SK-N-SH treated with all-trans-retinoic acid at 6 μM for 48 hours (cell line): ENCODE measurements around the gene IL36RN.

ENCODE experiments used
- ATAC-seq: fragments of 200-7000 bp; cut with Tn5 transposase; 3 replicates; pipeline ENCODE4 v1.9.1; 2020; ENCODE audit warnings: mild to moderate bottlenecking, moderate library complexity
- ARNTL ChIP-seq: fragments of 450-650 bp; formaldehyde crosslinking; IDR thresholded peaks from 2 replicates; pipeline ENCODE4 v1.5.0; 2020; ENCODE audit warnings: low read depth, mild to moderate bottlenecking, moderate library complexity, borderline replicate concordance
- CSDC2 ChIP-seq: fragments of 250-450 bp; sonication (Bioruptor Pico); IDR thresholded peaks from 2 replicates; pipeline ENCODE4 v1.5.0; 2020; ENCODE audit warnings: mild to moderate bottlenecking, moderate library complexity
- ESRRG ChIP-seq: fragments of 250-450 bp; sonication (Bioruptor Pico); IDR thresholded peaks from 2 replicates; pipeline ENCODE4 v1.6.1; 2021; ENCODE audit warnings: mild to moderate bottlenecking
- GLIS3 ChIP-seq: fragments of 250-450 bp; sonication (Bioruptor Pico); IDR thresholded peaks from 2 replicates; pipeline ENCODE4 v1.5.0; 2020; ENCODE audit warnings: mild to moderate bottlenecking, moderate library complexity
- ISL1 ChIP-seq: fragments of 250-450 bp; sonication (Bioruptor Pico); IDR thresholded peaks from 2 replicates; pipeline ENCODE4 v2.1.2; 2022; ENCODE audit warnings: mild to moderate bottlenecking, moderate library complexity
- PATZ1 ChIP-seq: fragments of 250-450 bp; sonication (Bioruptor Pico); IDR thresholded peaks from 2 replicates; pipeline ENCODE4 v1.8.0; 2020; ENCODE audit warnings: mild to moderate bottlenecking, moderate library complexity, borderline replicate concordance
- PPARA ChIP-seq: fragments of 250-450 bp; sonication (Bioruptor Pico); IDR thresholded peaks from 2 replicates; pipeline ENCODE4 v1.5.0; 2020; ENCODE audit warnings: mild to moderate bottlenecking, borderline replicate concordance
- RARB ChIP-seq: fragments of 250-450 bp; sonication (Bioruptor Pico); IDR thresholded peaks from 2 replicates; pipeline ENCODE4 v1.8.0; 2021; ENCODE audit warnings: mild to moderate bottlenecking, moderate library complexity
- SNAI2 ChIP-seq: fragments of 250-450 bp; sonication (Bioruptor Pico); IDR thresholded peaks from 2 replicates; pipeline ENCODE4 v1.5.0; 2020; ENCODE audit warnings: mild to moderate bottlenecking, moderate library complexity
- TCF4 ChIP-seq: fragments of 250-450 bp; sonication (Bioruptor Pico); IDR thresholded peaks from 2 replicates; pipeline ENCODE4 v1.8.0; 2021; ENCODE audit warnings: mild to moderate bottlenecking, moderate library complexity, borderline replicate concordance
- TOX ChIP-seq: fragments of 250-450 bp; sonication (Bioruptor Pico); IDR thresholded peaks from 2 replicates; pipeline ENCODE4 v1.8.0; 2021; ENCODE audit warnings: mild to moderate bottlenecking, moderate library complexity, borderline replicate concordance
- ZFP3 ChIP-seq: fragments of 250-450 bp; sonication (Bioruptor Pico); IDR thresholded peaks from 2 replicates; pipeline ENCODE4 v1.5.0; 2020; ENCODE audit warnings: mild to moderate bottlenecking, moderate library complexity
- ZFP30 ChIP-seq: fragments of 450-650 bp; formaldehyde crosslinking; IDR thresholded peaks from 2 replicates; pipeline ENCODE4 v1.5.0; 2022; ENCODE audit warnings: mild to moderate bottlenecking, moderate library complexity
- ZNF565 ChIP-seq: fragments of 450-650 bp; formaldehyde crosslinking; conservative IDR thresholded peaks from 2 replicates; pipeline ENCODE4 v1.5.0; 2020; ENCODE audit warnings: low read depth, mild to moderate bottlenecking, moderate library complexity
- ZNF70 ChIP-seq: fragments of 450-650 bp; formaldehyde crosslinking; IDR thresholded peaks from 2 replicates; pipeline ENCODE4 v1.5.0; 2020; ENCODE audit warnings: mild to moderate bottlenecking, moderate library complexity
- TF ChIP-seq, protein P1 (sequence below): fragments of 250-450 bp; sonication (Bioruptor Pico); IDR thresholded peaks from 2 replicates; pipeline ENCODE4 v1.5.1; 2020; ENCODE audit warnings: low read depth, mild to moderate bottlenecking, moderate library complexity
- TF ChIP-seq, protein P2 (sequence below): fragments of 250-450 bp; sonication (Bioruptor Pico); IDR thresholded peaks from 2 replicates; pipeline ENCODE4 v1.8.0; 2021; ENCODE audit warnings: low read depth, mild to moderate bottlenecking, moderate library complexity, borderline replicate concordance

The IL36RN gene

GRCh38 chr2:113041871-113042270 is 17.1 kb upstream of the IL36RN start:
- no peak for TF ChIP-seq ESRRG (CRISPR knock-in tag)
- ATAC-seq = no peak

DNA sequence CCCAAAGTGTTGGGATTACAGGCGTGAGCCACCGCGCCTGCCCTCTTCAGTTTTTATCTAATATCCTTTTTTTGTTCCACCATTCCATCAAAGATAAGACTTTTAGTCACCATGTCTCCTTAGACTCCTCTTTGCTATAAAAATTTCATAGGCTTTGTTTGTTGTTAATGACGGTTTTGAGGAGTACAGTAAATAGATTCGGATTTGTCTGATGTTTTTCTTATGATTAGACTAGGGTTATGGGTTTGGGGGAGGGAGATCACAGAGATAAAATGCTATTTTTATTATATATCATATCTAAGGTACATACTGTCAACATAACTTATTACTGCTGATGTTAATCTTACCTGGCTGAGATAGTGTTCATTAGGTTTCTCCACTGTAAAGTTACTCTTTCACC is 12.5 kb upstream of the IL36RN start:
- no peak for ATAC-seq
- TF ChIP-seq RARB (no peak), ZFP3 (CRISPR knock-in tag) (no peak), ZNF565 (CRISPR knock-in tag) (no peak), SNAI2 (CRISPR knock-in tag) (no peak), ZNF70 (CRISPR knock-in tag) (no peak), PATZ1 (CRISPR knock-in tag) (no peak)

DNA sequence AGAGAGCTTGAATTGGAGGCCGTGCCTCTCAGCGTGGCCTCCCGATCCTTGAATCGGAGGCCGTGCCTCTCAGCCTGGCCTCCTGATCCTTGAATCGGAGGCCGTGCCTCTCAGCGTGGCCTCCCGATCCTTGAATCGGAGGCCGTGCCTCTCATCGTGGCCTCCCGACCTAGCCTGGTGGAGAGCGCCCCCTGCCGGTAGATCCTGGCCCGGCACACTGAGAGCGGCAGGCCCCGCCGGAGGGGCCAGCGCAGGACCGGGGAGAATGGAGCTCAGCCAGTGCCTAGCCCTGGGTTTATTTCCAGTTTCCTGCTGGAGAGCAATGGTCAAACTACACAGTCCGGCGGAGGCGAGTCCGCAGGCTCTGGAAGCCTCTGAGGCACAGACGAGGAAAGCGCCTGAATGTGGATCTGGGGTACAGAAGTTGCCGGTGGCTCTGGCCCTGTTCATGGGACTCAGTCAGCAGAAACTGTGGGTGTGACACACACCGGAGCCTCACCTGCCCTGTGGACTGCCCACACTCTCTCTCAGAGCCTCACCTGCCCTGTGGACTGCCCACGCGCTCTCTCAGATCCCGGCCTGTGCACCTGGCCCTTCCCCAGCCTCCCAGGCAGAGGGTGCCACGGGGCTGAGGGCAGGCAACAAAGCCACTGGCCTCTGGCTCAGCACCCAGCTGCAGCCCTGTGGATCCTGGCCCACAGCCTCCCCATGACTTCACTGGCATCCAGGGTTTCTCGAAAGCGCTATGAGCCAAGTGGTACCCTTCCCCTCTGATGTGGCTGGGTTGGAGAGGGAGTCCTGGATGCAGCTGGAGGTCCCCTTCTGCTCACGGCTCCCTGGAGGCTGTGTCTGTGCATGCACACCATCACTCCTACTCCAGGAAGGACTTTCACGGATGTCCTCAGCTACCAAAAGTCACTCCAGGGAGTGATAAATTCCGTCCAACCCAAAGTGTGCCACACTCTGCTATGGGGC is 7.8 kb upstream of the IL36RN start:
- ATAC-seq = no peak
- TF ChIP-seq ARNTL (CRISPR knock-in tag) (no peak), ZNF70 (CRISPR knock-in tag) (no peak), TCF4 (CRISPR knock-in tag) (no peak), ZFP30 (no peak)
- TF ChIP-seq, protein P1, sequence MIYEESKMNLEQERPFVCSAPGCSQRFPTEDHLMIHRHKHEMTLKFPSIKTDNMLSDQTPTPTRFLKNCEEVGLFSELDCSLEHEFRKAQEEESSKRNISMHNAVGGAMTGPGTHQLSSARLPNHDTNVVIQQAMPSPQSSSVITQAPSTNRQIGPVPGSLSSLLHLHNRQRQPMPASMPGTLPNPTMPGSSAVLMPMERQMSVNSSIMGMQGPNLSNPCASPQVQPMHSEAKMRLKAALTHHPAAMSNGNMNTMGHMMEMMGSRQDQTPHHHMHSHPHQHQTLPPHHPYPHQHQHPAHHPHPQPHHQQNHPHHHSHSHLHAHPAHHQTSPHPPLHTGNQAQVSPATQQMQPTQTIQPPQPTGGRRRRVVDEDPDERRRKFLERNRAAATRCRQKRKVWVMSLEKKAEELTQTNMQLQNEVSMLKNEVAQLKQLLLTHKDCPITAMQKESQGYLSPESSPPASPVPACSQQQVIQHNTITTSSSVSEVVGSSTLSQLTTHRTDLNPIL (CRISPR knock-in tag) = no peak
- TF ChIP-seq, protein P2, sequence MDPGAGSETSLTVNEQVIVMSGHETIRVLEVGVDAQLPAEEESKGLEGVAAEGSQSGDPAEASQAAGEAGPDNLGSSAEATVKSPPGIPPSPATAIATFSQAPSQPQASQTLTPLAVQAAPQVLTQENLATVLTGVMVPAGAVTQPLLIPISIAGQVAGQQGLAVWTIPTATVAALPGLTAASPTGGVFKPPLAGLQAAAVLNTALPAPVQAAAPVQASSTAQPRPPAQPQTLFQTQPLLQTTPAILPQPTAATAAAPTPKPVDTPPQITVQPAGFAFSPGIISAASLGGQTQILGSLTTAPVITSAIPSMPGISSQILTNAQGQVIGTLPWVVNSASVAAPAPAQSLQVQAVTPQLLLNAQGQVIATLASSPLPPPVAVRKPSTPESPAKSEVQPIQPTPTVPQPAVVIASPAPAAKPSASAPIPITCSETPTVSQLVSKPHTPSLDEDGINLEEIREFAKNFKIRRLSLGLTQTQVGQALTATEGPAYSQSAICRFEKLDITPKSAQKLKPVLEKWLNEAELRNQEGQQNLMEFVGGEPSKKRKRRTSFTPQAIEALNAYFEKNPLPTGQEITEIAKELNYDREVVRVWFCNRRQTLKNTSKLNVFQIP = no peak

- no peak for ATAC-seq
- TF ChIP-seq ARNTL (CRISPR knock-in tag) = no peak
- no peak for TF ChIP-seq TOX (CRISPR knock-in tag)
- TF ChIP-seq GLIS3 (CRISPR knock-in tag) = no peak
- no peak for TF ChIP-seq ESRRG (CRISPR knock-in tag)
- no peak for TF ChIP-seq ZNF565 (CRISPR knock-in tag)
- TF ChIP-seq, protein P2 = no peak
- no peak for TF ChIP-seq TCF4 (CRISPR knock-in tag)
- TF ChIP-seq ISL1 (CRISPR knock-in tag) = no peak
- no peak for TF ChIP-seq ZFP3 (CRISPR knock-in tag)
- no peak for TF ChIP-seq CSDC2 (CRISPR knock-in tag)
Measured at GRCh38 chr2:113052396-113052917, 6.5 kb upstream of the IL36RN start, which contains the start of gene IL36B. Gene IL36B, minus strand, starts transcription at chr2:113052867.

GRCh38 chr2:113053666-113054065 is 5.3 kb upstream of the IL36RN start:
- ATAC-seq = no peak
- TF ChIP-seq ZNF70 (CRISPR knock-in tag) (no peak), TCF4 (CRISPR knock-in tag) (no peak), GLIS3 (CRISPR knock-in tag) (no peak), ZNF565 (CRISPR knock-in tag) (no peak), PPARA (CRISPR knock-in tag) (no peak)
